Measurements from ENCODE around the gene FAM135A.
A peak's percentile ranks its signal among the peaks of the same experiment; 100 is the strongest.
"Not testable (repeated sequence)": the region's sequence is repeated elsewhere in the genome, so short reads cannot be mapped to it uniquely, and the experiment has no call there.

Gene FAM135A

GRCh38 chr6:70549327-70549726 is 136.0 kb downstream of the FAM135A start:
- DNase-seq: no peak

- DNase-seq: no peak
Observed at GRCh38 chr6:70551566-70551965, 138.3 kb downstream of the FAM135A start.

GRCh38 chr6:70552286-70552940 is 139.1 kb downstream of the FAM135A start:
- DNase-seq: not testable (repeated sequence)

GRCh38 chr6:70552974-70553373 is 139.7 kb downstream of the FAM135A start:
- DNase-seq: no peak

- DNase-seq: no peak
Observed at GRCh38 chr6:70557998-70558397, 144.7 kb downstream of the FAM135A start.

GRCh38 chr6:70562401-70562800 is 149.1 kb downstream of the FAM135A start:
- DNase-seq: not testable (repeated sequence)

- peak; percentile 34 for DNase-seq
Observed at GRCh38 chr6:70563530-70563929, 150.2 kb downstream of the FAM135A start.

GRCh38 chr6:70566751-70567382 is 153.6 kb downstream of the FAM135A start, which contains the start of gene SDHAF4:
Gene SDHAF4, plus strand, starts transcription at chr6:70566930. Its CDS starts 11 bp downstream, at chr6:70566941.
- peak; percentile 88 for DNase-seq

- no peak for DNase-seq
Observed at GRCh38 chr6:70574643-70575042, 161.3 kb downstream of the FAM135A start.

- DNase-seq: no peak
Observed at GRCh38 chr6:70575899-70576495, 162.7 kb downstream of the FAM135A start.

GRCh38 chr6:70586114-70586513 is 172.8 kb downstream of the FAM135A start:
- no peak for DNase-seq

GRCh38 chr6:70590400-70590799 is 177.1 kb downstream of the FAM135A start:
- DNase-seq: no peak

- peak; percentile 4 for DNase-seq
Observed at GRCh38 chr6:70592391-70593117, 179.2 kb downstream of the FAM135A start.

- no peak for DNase-seq
Observed at GRCh38 chr6:70593118-70593486, 179.8 kb downstream of the FAM135A start.

- no peak for DNase-seq
Observed at GRCh38 chr6:70599187-70599586, 185.9 kb downstream of the FAM135A start.

GRCh38 chr6:70601014-70601413 is 187.7 kb downstream of the FAM135A start:
- DNase-seq: no peak

- no peak for DNase-seq
Observed at GRCh38 chr6:70604254-70604653, 190.9 kb downstream of the FAM135A start.

GRCh38 chr6:70607371-70607770 is 194.1 kb downstream of the FAM135A start:
- DNase-seq: not testable (repeated sequence)

- DNase-seq: not testable (repeated sequence)
Observed at GRCh38 chr6:70609181-70609580, 195.9 kb downstream of the FAM135A start.
